Measurements from ENCODE around the gene PARD3B. TPM values are rescaled to one million over a fixed set of nuclear protein-coding genes. Genes with fewer than 3 reads are reported as not detected.

The PARD3B gene
- total and polyA plus RNA-seq, 2 experiments from 2014 or later = 3.5 to 4.4 TPM

DNA sequence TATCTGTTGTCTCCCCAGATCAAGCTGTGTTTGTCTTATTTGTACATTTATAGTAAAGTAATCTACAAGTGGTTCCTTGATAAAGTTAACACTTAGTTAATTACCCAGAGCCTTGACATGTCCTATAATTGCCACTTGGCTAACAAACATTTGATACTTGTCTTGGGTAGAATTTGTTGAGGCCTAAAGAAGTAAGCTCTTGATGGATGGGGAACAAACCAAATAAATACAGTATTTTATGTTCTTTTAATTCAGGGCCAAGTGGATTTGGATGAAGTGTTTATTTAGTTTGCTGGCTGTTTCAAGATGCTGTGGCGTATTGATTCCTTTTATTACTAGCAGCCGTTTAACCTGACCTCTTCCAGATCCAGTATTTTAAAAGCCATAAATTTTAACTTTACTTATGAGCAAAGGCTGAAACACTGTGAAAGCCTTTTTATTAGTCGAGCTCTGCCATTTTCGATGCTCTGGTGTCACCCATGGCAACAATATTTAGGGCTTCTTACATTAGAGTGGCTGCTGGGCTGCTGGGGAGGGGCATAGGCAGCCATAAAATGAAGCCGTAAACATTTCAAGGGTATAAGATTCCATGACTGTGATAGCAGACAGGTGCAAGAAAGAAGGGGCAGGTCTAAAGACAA lies 735.4 kb downstream of the PARD3B start:
- H3K36me3 ChIP-seq (ENCODE audit: insufficient read depth) = no peaks in the 10 kb centered on the region
- no peaks in the 10 kb centered on the region for H3K27me3 ChIP-seq (ENCODE audit: insufficient read depth)
- DNase-seq (ENCODE audit: low spot score) (no peak), ATAC-seq (no peak)
- Mint-ChIP-seq H3K4me3 (no peak overlapping the region), H3K27ac (no peak overlapping the region; the same call in 1 of the 2 replicates), H3K36me3 (ENCODE audit: low read depth) (peaks cover 15% of the 10 kb centered on the region; the same call in 2 of the 3 replicates), H3K9me3 (no peaks in the 10 kb centered on the region; the same call in 2 of the 3 replicates), H3K27me3 (ENCODE audit: insufficient read depth, low read depth, poor library complexity) (peaks cover 2% of the 10 kb centered on the region), H3K4me1 (peaks cover 39% of the 10 kb centered on the region)
- no peaks in the 10 kb centered on the region for H4K20me1 ChIP-seq (replicated peaks; ENCODE audit: insufficient read depth)
- H3K4me1 ChIP-seq (ENCODE audit: insufficient read depth) = peaks cover 27% of the 10 kb centered on the region
- no peak overlapping the region for H2AFZ ChIP-seq
- no peak overlapping the region for H3K27ac ChIP-seq (ENCODE audit: low read depth)
- H3K4me3 ChIP-seq = no peak overlapping the region
- no peaks in the 10 kb centered on the region for H3K79me2 ChIP-seq (replicated peaks; ENCODE audit: insufficient read depth)
- no peak overlapping the region for H3K4me2 ChIP-seq
- H3F3A ChIP-seq (replicated peaks; ENCODE audit: low read depth) = no peaks in the 10 kb centered on the region; the same call in 1 of the 2 replicates
- 0 out of 2 replicates have a peak, but pooled peaks cover 4% of the 10 kb centered on the region for H3K9me2 ChIP-seq (ENCODE audit: insufficient read depth)
- TF ChIP-seq, protein P1, sequence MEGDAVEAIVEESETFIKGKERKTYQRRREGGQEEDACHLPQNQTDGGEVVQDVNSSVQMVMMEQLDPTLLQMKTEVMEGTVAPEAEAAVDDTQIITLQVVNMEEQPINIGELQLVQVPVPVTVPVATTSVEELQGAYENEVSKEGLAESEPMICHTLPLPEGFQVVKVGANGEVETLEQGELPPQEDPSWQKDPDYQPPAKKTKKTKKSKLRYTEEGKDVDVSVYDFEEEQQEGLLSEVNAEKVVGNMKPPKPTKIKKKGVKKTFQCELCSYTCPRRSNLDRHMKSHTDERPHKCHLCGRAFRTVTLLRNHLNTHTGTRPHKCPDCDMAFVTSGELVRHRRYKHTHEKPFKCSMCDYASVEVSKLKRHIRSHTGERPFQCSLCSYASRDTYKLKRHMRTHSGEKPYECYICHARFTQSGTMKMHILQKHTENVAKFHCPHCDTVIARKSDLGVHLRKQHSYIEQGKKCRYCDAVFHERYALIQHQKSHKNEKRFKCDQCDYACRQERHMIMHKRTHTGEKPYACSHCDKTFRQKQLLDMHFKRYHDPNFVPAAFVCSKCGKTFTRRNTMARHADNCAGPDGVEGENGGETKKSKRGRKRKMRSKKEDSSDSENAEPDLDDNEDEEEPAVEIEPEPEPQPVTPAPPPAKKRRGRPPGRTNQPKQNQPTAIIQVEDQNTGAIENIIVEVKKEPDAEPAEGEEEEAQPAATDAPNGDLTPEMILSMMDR (conservative IDR thresholded peaks at IDR 0.05; ENCODE audit: low read depth in 2 of 2) = no peak
- TF ChIP-seq NANOG (IDR thresholded peaks at IDR 0.05; ENCODE audit: borderline replicate concordance) (no peak), CREB1 (CRISPR knock-in tag; IDR thresholded peaks at IDR 0.05; ENCODE audit: low read depth) (no peak), EZH2 (IDR thresholded peaks at IDR 0.05; ENCODE audit: low read depth, unreplicated experiment) (no peak), STAT1 (IDR thresholded peaks at IDR 0.05; ENCODE audit: unreplicated experiment) (no peak), ZNF331 (CRISPR knock-in tag; IDR thresholded peaks at IDR 0.05; ENCODE audit: low read depth) (no peak), POLR2AphosphoS5 (IDR thresholded peaks at IDR 0.05; ENCODE audit: low read depth) (no peak), JUNB (IDR thresholded peaks at IDR 0.05; ENCODE audit: unreplicated experiment) (no peak), ZNF114 (CRISPR knock-in tag; IDR thresholded peaks at IDR 0.05) (no peak), EZH2phosphoT487 (IDR thresholded peaks at IDR 0.05; ENCODE audit: unreplicated experiment) (no peak)
- TF ChIP-seq, protein P2, sequence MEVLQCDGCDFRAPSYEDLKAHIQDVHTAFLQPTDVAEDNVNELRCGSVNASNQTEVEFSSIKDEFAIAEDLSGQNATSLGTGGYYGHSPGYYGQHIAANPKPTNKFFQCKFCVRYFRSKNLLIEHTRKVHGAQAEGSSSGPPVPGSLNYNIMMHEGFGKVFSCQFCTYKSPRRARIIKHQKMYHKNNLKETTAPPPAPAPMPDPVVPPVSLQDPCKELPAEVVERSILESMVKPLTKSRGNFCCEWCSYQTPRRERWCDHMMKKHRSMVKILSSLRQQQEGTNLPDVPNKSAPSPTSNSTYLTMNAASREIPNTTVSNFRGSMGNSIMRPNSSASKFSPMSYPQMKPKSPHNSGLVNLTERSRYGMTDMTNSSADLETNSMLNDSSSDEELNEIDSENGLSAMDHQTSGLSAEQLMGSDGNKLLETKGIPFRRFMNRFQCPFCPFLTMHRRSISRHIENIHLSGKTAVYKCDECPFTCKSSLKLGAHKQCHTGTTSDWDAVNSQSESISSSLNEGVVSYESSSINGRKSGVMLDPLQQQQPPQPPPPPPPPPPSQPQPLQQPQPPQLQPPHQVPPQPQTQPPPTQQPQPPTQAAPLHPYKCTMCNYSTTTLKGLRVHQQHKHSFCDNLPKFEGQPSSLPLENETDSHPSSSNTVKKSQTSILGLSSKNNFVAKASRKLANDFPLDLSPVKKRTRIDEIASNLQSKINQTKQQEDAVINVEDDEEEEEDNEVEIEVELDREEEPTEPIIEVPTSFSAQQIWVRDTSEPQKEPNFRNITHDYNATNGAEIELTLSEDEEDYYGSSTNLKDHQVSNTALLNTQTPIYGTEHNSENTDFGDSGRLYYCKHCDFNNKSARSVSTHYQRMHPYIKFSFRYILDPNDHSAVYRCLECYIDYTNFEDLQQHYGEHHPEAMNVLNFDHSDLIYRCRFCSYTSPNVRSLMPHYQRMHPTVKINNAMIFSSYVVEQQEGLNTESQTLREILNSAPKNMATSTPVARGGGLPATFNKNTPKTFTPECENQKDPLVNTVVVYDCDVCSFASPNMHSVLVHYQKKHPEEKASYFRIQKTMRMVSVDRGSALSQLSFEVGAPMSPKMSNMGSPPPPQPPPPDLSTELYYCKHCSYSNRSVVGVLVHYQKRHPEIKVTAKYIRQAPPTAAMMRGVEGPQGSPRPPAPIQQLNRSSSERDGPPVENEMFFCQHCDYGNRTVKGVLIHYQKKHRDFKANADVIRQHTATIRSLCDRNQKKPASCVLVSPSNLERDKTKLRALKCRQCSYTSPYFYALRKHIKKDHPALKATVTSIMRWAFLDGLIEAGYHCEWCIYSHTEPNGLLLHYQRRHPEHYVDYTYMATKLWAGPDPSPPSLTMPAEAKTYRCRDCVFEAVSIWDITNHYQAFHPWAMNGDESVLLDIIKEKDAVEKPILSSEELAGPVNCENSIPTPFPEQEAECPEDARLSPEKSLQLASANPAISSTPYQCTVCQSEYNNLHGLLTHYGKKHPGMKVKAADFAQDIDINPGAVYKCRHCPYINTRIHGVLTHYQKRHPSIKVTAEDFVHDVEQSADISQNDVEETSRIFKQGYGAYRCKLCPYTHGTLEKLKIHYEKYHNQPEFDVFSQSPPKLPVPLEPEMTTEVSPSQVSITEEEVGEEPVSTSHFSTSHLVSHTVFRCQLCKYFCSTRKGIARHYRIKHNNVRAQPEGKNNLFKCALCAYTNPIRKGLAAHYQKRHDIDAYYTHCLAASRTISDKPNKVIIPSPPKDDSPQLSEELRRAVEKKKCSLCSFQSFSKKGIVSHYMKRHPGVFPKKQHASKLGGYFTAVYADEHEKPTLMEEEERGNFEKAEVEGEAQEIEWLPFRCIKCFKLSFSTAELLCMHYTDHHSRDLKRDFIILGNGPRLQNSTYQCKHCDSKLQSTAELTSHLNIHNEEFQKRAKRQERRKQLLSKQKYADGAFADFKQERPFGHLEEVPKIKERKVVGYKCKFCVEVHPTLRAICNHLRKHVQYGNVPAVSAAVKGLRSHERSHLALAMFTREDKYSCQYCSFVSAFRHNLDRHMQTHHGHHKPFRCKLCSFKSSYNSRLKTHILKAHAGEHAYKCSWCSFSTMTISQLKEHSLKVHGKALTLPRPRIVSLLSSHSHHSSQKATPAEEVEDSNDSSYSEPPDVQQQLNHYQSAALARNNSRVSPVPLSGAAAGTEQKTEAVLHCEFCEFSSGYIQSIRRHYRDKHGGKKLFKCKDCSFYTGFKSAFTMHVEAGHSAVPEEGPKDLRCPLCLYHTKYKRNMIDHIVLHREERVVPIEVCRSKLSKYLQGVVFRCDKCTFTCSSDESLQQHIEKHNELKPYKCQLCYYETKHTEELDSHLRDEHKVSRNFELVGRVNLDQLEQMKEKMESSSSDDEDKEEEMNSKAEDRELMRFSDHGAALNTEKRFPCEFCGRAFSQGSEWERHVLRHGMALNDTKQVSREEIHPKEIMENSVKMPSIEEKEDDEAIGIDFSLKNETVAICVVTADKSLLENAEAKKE (CRISPR knock-in tag; IDR thresholded peaks at IDR 0.05) = no peak
- TF ChIP-seq, protein P3, sequence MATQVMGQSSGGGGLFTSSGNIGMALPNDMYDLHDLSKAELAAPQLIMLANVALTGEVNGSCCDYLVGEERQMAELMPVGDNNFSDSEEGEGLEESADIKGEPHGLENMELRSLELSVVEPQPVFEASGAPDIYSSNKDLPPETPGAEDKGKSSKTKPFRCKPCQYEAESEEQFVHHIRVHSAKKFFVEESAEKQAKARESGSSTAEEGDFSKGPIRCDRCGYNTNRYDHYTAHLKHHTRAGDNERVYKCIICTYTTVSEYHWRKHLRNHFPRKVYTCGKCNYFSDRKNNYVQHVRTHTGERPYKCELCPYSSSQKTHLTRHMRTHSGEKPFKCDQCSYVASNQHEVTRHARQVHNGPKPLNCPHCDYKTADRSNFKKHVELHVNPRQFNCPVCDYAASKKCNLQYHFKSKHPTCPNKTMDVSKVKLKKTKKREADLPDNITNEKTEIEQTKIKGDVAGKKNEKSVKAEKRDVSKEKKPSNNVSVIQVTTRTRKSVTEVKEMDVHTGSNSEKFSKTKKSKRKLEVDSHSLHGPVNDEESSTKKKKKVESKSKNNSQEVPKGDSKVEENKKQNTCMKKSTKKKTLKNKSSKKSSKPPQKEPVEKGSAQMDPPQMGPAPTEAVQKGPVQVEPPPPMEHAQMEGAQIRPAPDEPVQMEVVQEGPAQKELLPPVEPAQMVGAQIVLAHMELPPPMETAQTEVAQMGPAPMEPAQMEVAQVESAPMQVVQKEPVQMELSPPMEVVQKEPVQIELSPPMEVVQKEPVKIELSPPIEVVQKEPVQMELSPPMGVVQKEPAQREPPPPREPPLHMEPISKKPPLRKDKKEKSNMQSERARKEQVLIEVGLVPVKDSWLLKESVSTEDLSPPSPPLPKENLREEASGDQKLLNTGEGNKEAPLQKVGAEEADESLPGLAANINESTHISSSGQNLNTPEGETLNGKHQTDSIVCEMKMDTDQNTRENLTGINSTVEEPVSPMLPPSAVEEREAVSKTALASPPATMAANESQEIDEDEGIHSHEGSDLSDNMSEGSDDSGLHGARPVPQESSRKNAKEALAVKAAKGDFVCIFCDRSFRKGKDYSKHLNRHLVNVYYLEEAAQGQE (IDR thresholded peaks at IDR 0.05; ENCODE audit: unreplicated experiment) = no peak
- TF ChIP-seq, protein P4, sequence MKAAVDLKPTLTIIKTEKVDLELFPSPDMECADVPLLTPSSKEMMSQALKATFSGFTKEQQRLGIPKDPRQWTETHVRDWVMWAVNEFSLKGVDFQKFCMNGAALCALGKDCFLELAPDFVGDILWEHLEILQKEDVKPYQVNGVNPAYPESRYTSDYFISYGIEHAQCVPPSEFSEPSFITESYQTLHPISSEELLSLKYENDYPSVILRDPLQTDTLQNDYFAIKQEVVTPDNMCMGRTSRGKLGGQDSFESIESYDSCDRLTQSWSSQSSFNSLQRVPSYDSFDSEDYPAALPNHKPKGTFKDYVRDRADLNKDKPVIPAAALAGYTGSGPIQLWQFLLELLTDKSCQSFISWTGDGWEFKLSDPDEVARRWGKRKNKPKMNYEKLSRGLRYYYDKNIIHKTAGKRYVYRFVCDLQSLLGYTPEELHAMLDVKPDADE (IDR thresholded peaks at IDR 0.05) = no peak
